Lung (tissue), 12 donors: ENCODE data around the gene RRAGD. TPM values are rescaled to one million over a fixed set of nuclear protein-coding genes. Genes with fewer than 3 reads are reported as not detected.

Experiments used
- ATAC-seq: fragments of 200-7000 bp; cut with Tn5 transposase; one replicate; pipeline ENCODE4 v1.9.1; 2020; ENCODE audit warnings: moderate number of reproducible peaks; ENCODE audit not compliant: insufficient read depth, low FRiP score
- DNase-seq, 3 donors: peaks; one replicate each; pipeline ENCODE4 v3.0.0-alpha.2; 2013 to 2017
- H3K27ac ChIP-seq, 2 donors: one replicate each; pipeline ENCODE4 v1.5.1; 2013; ENCODE audit warnings: mild to moderate bottlenecking in 2 of 2, moderate library complexity in 2 of 2, control low read depth in 1 of 2, inconsistent platforms in 1 of 2, low read depth in 1 of 2, low read length in 1 of 2
- H3K27me3 ChIP-seq, 3 donors: one replicate each; pipeline ENCODE4 v1.5.1; 2013; ENCODE audit warnings: low read length in 2 of 3; ENCODE audit not compliant: control insufficient read depth in 3 of 3, insufficient read depth in 3 of 3
- H3K36me3 ChIP-seq, 4 donors: one replicate each; pipeline ENCODE4 v1.5.1; 2013; ENCODE audit warnings: low read length in 4 of 4, mild to moderate bottlenecking in 1 of 4, moderate library complexity in 1 of 4; ENCODE audit not compliant: control insufficient read depth in 4 of 4, insufficient read depth in 4 of 4
- H3K4me1 ChIP-seq, 5 donors: one replicate each; pipeline ENCODE4 v1.5.1; 2013; ENCODE audit warnings: low read length in 5 of 5, mild to moderate bottlenecking in 2 of 5, moderate library complexity in 1 of 5; ENCODE audit not compliant: control insufficient read depth in 5 of 5, insufficient read depth in 5 of 5
- H3K4me3 ChIP-seq: one replicate; pipeline ENCODE4 v1.5.1; 2013; ENCODE audit warnings: mild to moderate bottlenecking, control low read depth, moderate library complexity
- H3K9ac ChIP-seq, 2 donors: one replicate each; pipeline ENCODE4 v1.5.1; 2013; ENCODE audit warnings: low read length in 2 of 2, control low read depth in 1 of 2; ENCODE audit not compliant: insufficient read depth in 1 of 2
- H3K9me3 ChIP-seq, 4 donors: one replicate each; pipeline ENCODE4 v1.5.1; 2013; ENCODE audit warnings: low read length in 3 of 4, mild to moderate bottlenecking in 1 of 4, moderate library complexity in 1 of 4; ENCODE audit not compliant: control insufficient read depth in 4 of 4, insufficient read depth in 3 of 4
- CTCF ChIP-seq: IDR thresholded peaks from 2 replicates; pipeline ENCODE4 v1.5.1; 2012; ENCODE audit warnings: mild to moderate bottlenecking; ENCODE audit errors: control extremely low read depth, extremely low read depth
- WGBS, 2 donors: extraction: QIAGEN DNeasy Blood & Tissue Kit; methylation state at CpG; one replicate each; pipeline ENCODE4 v1.1.7; 2013; 5-methylcytosine and 5-hydroxymethylcytosine counted together
- polyA plus RNA-seq, 2 donors: library from polyadenylated mRNA; stranded (reverse); fragments of 200-250 nt; gene quantifications; one replicate each; pipeline ENCODE4 v1.2.1, GENCODE V29; 2013
- total RNA-seq, 2 donors: library from RNA; depleted of rRNA in 1 of 2; stranded (reverse); fragments of >200 nt in 1 of 2; gene quantifications; one replicate each; pipeline ENCODE4 v1.2.1, GENCODE V29; 2014 to 2021
- donor health status: control.
- donor health status: control.
- donor health status: Bipolar disorder and iron deficiency.
- donor health status: healthy.
- donor health status: DM: yes; HTN: yes; CAD: no.

RRAGD gene
- total and polyA plus RNA-seq, 4 donors, result 12.7 to 40.2 (median 16.8) TPM

- H3K36me3 ChIP-seq, result no peaks in the 10 kb centered on the region
- no peak for TF ChIP-seq CTCF
- no peaks in the 10 kb centered on the region for H3K27me3 ChIP-seq
- no peak overlapping the region for H3K4me3 ChIP-seq
- no peak overlapping the region for H3K27ac ChIP-seq
- 93 to 97% methylated on average over 1 of the region's 1 CpG for WGBS, 2 donors
- no peak overlapping the region for H3K9ac ChIP-seq
- DNase-seq, result no peak
- no peak for ATAC-seq
- peaks cover 0 to 2% (median 0%) of the 10 kb centered on the region in 5 donors for H3K4me1 ChIP-seq
- peaks cover 0 to 2% (median 0%) of the 10 kb centered on the region in 4 donors for H3K9me3 ChIP-seq
Measured at GRCh38 chr6:89393659-89394058, 18.4 kb downstream of the RRAGD start.

- Histone ChIP-seq H3K27me3 (no peaks in the 10 kb centered on the region), H3K36me3 (no peaks in the 10 kb centered on the region), H3K4me1 (peaks cover 0 to 6% (median 0%) of the 10 kb centered on the region in 5 donors), H3K9me3 (peaks cover 0 to 2% (median 0%) of the 10 kb centered on the region in 4 donors), H3K9ac (no peak overlapping the region), H3K4me3 (no peak overlapping the region), H3K27ac (no peak overlapping the region)
- DNase-seq (no peak), ATAC-seq (no peak)
- TF ChIP-seq CTCF, result no peak
Measured at GRCh38 chr6:89392823-89393222, 19.2 kb downstream of the RRAGD start.

GRCh38 chr6:89388846-89389245 is 23.2 kb downstream of the RRAGD start:
- DNase-seq (no peak), ATAC-seq (no peak)
- no peaks in the 10 kb centered on the region for H3K36me3 ChIP-seq
- H3K27ac ChIP-seq, result no peak overlapping the region
- H3K9ac ChIP-seq, result no peak overlapping the region
- 95 to 96% methylated on average over 6 of the region's 6 CpGs for WGBS, 2 donors
- TF ChIP-seq CTCF, result no peak
- H3K4me3 ChIP-seq, result no peak overlapping the region
- peaks cover 0 to 6% (median 0%) of the 10 kb centered on the region in 5 donors for H3K4me1 ChIP-seq
- H3K27me3 ChIP-seq, result no peaks in the 10 kb centered on the region
- H3K9me3 ChIP-seq, result peaks cover 0 to 2% (median 0%) of the 10 kb centered on the region in 4 donors

- no peak for ATAC-seq
- DNase-seq, result no peak
- H3K27me3 ChIP-seq, result no peaks in the 10 kb centered on the region
- no peak overlapping the region for H3K4me3 ChIP-seq
- no peaks in the 10 kb centered on the region for H3K9me3 ChIP-seq
- no peak overlapping the region for H3K27ac ChIP-seq
- WGBS, 2 donors, result 95 to 96% methylated on average over 9 of the region's 9 CpGs
- no peak for TF ChIP-seq CTCF
- no peaks in the 10 kb centered on the region for H3K36me3 ChIP-seq
- H3K9ac ChIP-seq, result no peak overlapping the region
- H3K4me1 ChIP-seq, result peaks cover 0 to 4% (median 0%) of the 10 kb centered on the region in 5 donors
Measured at GRCh38 chr6:89387516-89388201, 24.4 kb downstream of the RRAGD start.
